CD4-positive, alpha-beta T cell treated with Interferon alpha-2 for 1 hour (primary cell): ENCODE results near the gene C4BPA.

Source experiments
- DNase-seq, 2 donors: peaks; one replicate each; pipeline ENCODE4 v3.0.0-alpha.2; 2020 to 2022

C4BPA gene

GRCh38 chr1:207128336-207128921 lies 24.4 kb downstream of the C4BPA start:
- no peak for DNase-seq

- no peak for DNase-seq
Observed at GRCh38 chr1:207129053-207129452, 25.0 kb downstream of the C4BPA start.

- no peak for DNase-seq
Observed at GRCh38 chr1:207130252-207131036, 26.4 kb downstream of the C4BPA start.

- DNase-seq, result no peak
Observed at GRCh38 chr1:207131163-207131562, 27.1 kb downstream of the C4BPA start.

- DNase-seq, result no peak
Observed at GRCh38 chr1:207134581-207134980, 30.5 kb downstream of the C4BPA start.

GRCh38 chr1:207139616-207140015 lies 35.6 kb downstream of the C4BPA start:
- DNase-seq, result no peak

GRCh38 chr1:207140536-207140935 lies 36.5 kb downstream of the C4BPA start:
- no peak for DNase-seq

GRCh38 chr1:207145401-207146058 lies 41.5 kb downstream of the C4BPA start:
- no peak for DNase-seq

- no peak for DNase-seq
Observed at GRCh38 chr1:207151920-207152319, 47.9 kb downstream of the C4BPA start.

GRCh38 chr1:207152792-207153468 lies 48.9 kb downstream of the C4BPA start:
- no peak for DNase-seq

GRCh38 chr1:207155028-207155427 lies 51.0 kb downstream of the C4BPA start:
- no peak for DNase-seq

- no peak for DNase-seq
Observed at GRCh38 chr1:207156095-207156494, 52.1 kb downstream of the C4BPA start.

GRCh38 chr1:207156826-207157225 lies 52.8 kb downstream of the C4BPA start:
- no peak for DNase-seq

- no peak for DNase-seq
Observed at GRCh38 chr1:207164086-207164485, 60.1 kb downstream of the C4BPA start.

GRCh38 chr1:207172321-207172720 lies 68.3 kb downstream of the C4BPA start:
- no peak for DNase-seq

GRCh38 chr1:207172885-207173284 lies 68.9 kb downstream of the C4BPA start:
- DNase-seq, result peak in 1 of 2 donors; percentile 36

GRCh38 chr1:207173396-207173795 lies 69.4 kb downstream of the C4BPA start:
- no peak for DNase-seq

- no peak for DNase-seq
Observed at GRCh38 chr1:207174913-207175312, 70.9 kb downstream of the C4BPA start.

GRCh38 chr1:207179036-207179435 lies 75.0 kb downstream of the C4BPA start:
- no peak for DNase-seq

GRCh38 chr1:207181847-207182246 lies 77.8 kb downstream of the C4BPA start:
- peak in 1 of 2 donors; percentile 31 for DNase-seq

GRCh38 chr1:207186503-207186902 lies 82.5 kb downstream of the C4BPA start:
- no peak for DNase-seq

- DNase-seq, result no peak
Observed at GRCh38 chr1:207188901-207189300, 84.9 kb downstream of the C4BPA start.

GRCh38 chr1:207191061-207191460 lies 87.0 kb downstream of the C4BPA start:
- DNase-seq, result no peak

GRCh38 chr1:207191776-207192175 lies 87.7 kb downstream of the C4BPA start:
- DNase-seq, result no peak
